DND-41 (cell line): ENCODE results near the gene DSTYK.

Experiments
- ATAC-seq: fragments of 200-7000 bp; cut with Tn5 transposase; 3 replicates; pipeline ENCODE4 v1.9.1; 2021; ENCODE audit warnings: low read depth; ENCODE audit not compliant: insufficient read depth
- DNase-seq: peaks from one replicate; pipeline ENCODE4 v3.0.0-alpha.2; 2020
- H2AFZ ChIP-seq: 2 replicates; pipeline ENCODE4 v1.6.0; 2012; ENCODE audit warnings: low read depth, low read length
- H3K27ac ChIP-seq: 2 replicates; pipeline ENCODE4 v1.5.1; 2012; ENCODE audit warnings: low read length, inconsistent platforms
- H3K27me3 ChIP-seq: fragments of 200-600 bp; sonication (generic); 2 replicates; pipeline ENCODE4 v1.6.0; 2012; ENCODE audit warnings: low read length, mild to moderate bottlenecking, inconsistent platforms; ENCODE audit not compliant: insufficient read depth, poor library complexity
- H3K36me3 ChIP-seq: 2 replicates; pipeline ENCODE4 v1.5.1; 2012; ENCODE audit warnings: low read length, inconsistent platforms; ENCODE audit not compliant: insufficient read depth
- H3K4me1 ChIP-seq: 2 replicates; pipeline ENCODE4 v1.5.1; 2012; ENCODE audit warnings: mild to moderate bottlenecking, low read length; ENCODE audit not compliant: insufficient read depth
- H3K4me2 ChIP-seq: 2 replicates; pipeline ENCODE4 v1.6.0; 2012; ENCODE audit warnings: mild to moderate bottlenecking, moderate library complexity, low read length, inconsistent platforms; ENCODE audit not compliant: insufficient read depth
- H3K4me3 ChIP-seq, 2 experiments: fragments of 200-600 bp in 1 of 2; shearing (Covaris generic) in 1 of 2; 2 replicates each; pipeline ENCODE4 v1.5.1; 2012 to 2016; ENCODE audit warnings: inconsistent platforms in 2 of 2, low read length in 2 of 2, mild to moderate bottlenecking in 2 of 2, low read depth in 1 of 2, moderate library complexity in 1 of 2
- H3K79me2 ChIP-seq: 2 replicates; pipeline ENCODE4 v1.6.0; 2012; ENCODE audit warnings: low read length, inconsistent platforms; ENCODE audit not compliant: insufficient read depth
- H3K9ac ChIP-seq: 2 replicates; pipeline ENCODE4 v1.6.0; 2012; ENCODE audit warnings: low read depth, mild to moderate bottlenecking, inconsistent platforms, low read length, moderate library complexity
- H3K9me3 ChIP-seq: 2 replicates; pipeline ENCODE4 v1.5.1; 2012; ENCODE audit warnings: low read length, moderate library complexity, mild to moderate bottlenecking, inconsistent platforms; ENCODE audit not compliant: insufficient read depth, severe bottlenecking
- H4K20me1 ChIP-seq: 2 replicates; pipeline ENCODE4 v1.6.0; 2012; ENCODE audit warnings: low read length; ENCODE audit not compliant: insufficient read depth
- CTCF ChIP-seq: IDR thresholded peaks from 2 replicates; pipeline ENCODE4 v1.5.1; 2012; ENCODE audit warnings: borderline replicate concordance, low read length, moderate library complexity, mild to moderate bottlenecking; ENCODE audit not compliant: poor library complexity, severe bottlenecking; ENCODE audit errors: extremely low read depth
- EZH2 ChIP-seq: IDR thresholded peaks from 3 replicates; pipeline ENCODE4 v1.6.1; 2012; ENCODE audit warnings: borderline replicate concordance, low read depth, mild to moderate bottlenecking, moderate library complexity, low read length, inconsistent platforms; ENCODE audit not compliant: severe bottlenecking

The DSTYK gene

GRCh38 chr1:205187420-205187819, 24.1 kb downstream of the DSTYK start:
- Histone ChIP-seq H3K4me1 (peaks cover 8% of the 10 kb centered on the region), H3K4me2 (no peak overlapping the region), H2AFZ (no peak overlapping the region), H3K79me2 (no peaks in the 10 kb centered on the region), H3K27ac (no peak overlapping the region), H4K20me1 (peaks cover 6% of the 10 kb centered on the region), H3K27me3 (no peaks in the 10 kb centered on the region), H3K9ac (no peak overlapping the region), H3K9me3 (no peaks in the 10 kb centered on the region), H3K36me3 (peaks cover 4% of the 10 kb centered on the region; the same call in 1 of the 2 replicates), H3K4me3 (no peak overlapping the region)
- no peak for TF ChIP-seq CTCF
- TF ChIP-seq EZH2 = no peak
- DNase-seq (no peak), ATAC-seq (no peak)

DNA sequence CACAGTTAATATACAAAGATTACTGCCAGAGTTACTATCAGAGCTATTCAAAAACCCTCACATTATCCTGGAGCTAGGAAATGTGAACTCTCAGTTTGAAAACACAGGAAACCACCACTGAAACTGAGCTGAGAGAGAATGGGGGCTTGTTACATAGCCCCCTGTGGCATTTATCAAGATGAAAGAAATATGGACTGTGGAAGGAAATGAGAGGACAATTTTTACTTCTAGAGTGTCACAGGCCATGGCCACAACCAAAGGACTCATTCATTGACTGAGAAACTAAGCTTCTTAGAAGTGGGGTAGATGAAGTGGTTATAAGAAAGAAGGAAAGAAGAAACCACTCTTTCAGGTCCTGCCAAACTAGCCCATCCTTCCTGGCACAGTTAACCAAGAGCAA, 25.3 kb downstream of the DSTYK start:
- ATAC-seq = peak; percentile 50; the same call in 2 of the 3 replicates
- no peak for TF ChIP-seq EZH2
- no peak for TF ChIP-seq CTCF

DNA sequence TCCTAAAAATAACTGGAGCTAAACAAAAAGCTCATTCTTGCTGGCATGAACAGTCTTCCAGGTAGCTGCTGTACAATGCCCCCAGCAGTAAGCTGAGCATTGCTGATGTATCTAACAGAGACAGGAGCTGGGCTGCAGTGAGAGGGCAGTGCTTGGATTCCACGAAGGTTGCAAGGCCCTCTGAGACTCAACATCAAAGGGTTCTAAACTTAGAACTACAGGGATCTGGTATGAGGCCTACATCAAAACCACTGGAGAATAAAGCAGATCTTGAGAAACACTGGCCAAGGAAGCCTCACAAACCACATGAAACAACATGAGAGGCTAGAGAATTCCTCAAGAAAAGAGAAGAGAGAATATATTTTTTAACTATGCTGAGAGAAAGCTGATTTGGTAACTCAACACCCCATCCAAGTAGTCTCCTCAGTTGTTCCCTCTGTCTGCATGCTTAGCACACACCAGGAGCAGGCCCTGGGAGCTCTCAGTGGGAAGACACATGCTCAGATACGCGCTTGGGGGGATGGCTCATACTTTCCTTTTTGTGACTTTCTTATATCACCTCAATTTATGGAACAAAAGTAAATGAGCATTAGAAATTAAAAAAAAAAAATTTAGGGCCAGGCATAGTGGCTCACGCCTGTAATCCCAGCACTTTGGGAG, 27.7 kb downstream of the DSTYK start:
- no peak overlapping the region for H3K9ac ChIP-seq
- DNase-seq (peak; percentile 21), ATAC-seq (peak; percentile 83)
- no peak overlapping the region for H2AFZ ChIP-seq
- no peaks in the 10 kb centered on the region for H3K9me3 ChIP-seq
- peaks cover 2% of the 10 kb centered on the region; the same call in 1 of the 2 replicates for H4K20me1 ChIP-seq
- H3K27ac ChIP-seq = no peak overlapping the region
- H3K4me1 ChIP-seq = peaks cover 8% of the 10 kb centered on the region
- no peak overlapping the region for H3K4me2 ChIP-seq
- no peaks in the 10 kb centered on the region for H3K27me3 ChIP-seq
- peaks cover 7% of the 10 kb centered on the region; the same call in 1 of the 2 replicates for H3K36me3 ChIP-seq
- H3K79me2 ChIP-seq = no peaks in the 10 kb centered on the region
- H3K4me3 ChIP-seq = no peak overlapping the region
- TF ChIP-seq EZH2 (no peak), CTCF (no peak)

More for the DNA sequence above, 25.3 kb downstream of the DSTYK start:
- Histone ChIP-seq H3K27me3 (no peaks in the 10 kb centered on the region), H3K4me1 (peaks cover 8% of the 10 kb centered on the region), H3K4me2 (no peak overlapping the region), H4K20me1 (peaks cover 6% of the 10 kb centered on the region), H3K9me3 (no peaks in the 10 kb centered on the region), H3K79me2 (no peaks in the 10 kb centered on the region), H2AFZ (no peak overlapping the region), H3K27ac (no peak overlapping the region), H3K4me3 (no peak overlapping the region), H3K9ac (no peak overlapping the region), H3K36me3 (peaks cover 7% of the 10 kb centered on the region; the same call in 1 of the 2 replicates)
- no peak for DNase-seq
